Neural cell (in vitro differentiated cells): ENCODE measurements around the gene FERMT3. TPM values are rescaled to one million over a fixed set of nuclear protein-coding genes. Genes with fewer than 3 reads are reported as not detected.
"Not testable (repeated sequence)": the region's sequence is repeated elsewhere in the genome, so short reads cannot be mapped to it uniquely, and the experiment has no call there.

ENCODE experiments used
- H2AFZ ChIP-seq: fragments of 200-600, 300-800 bp; sonication (generic), shearing (Covaris generic); 2 replicates; pipeline ENCODE4 v1.6.0; 2014; ENCODE audit warnings: low read depth, mild to moderate bottlenecking, antibody characterized with exemption, low read length, moderate library complexity
- H3F3A ChIP-seq: fragments of 200-600 bp; shearing (Covaris generic); 2 replicates; pipeline ENCODE4 v1.6.1; 2016; ENCODE audit warnings: mild to moderate bottlenecking, moderate library complexity, mixed read lengths, antibody characterized with exemption, low read length; ENCODE audit not compliant: insufficient read depth, poor library complexity, severe bottlenecking
- H3K27ac ChIP-seq: fragments of 200-600, 300-800 bp; sonication (generic), shearing (Covaris generic); 2 replicates; pipeline ENCODE4 v1.5.1; 2014; ENCODE audit warnings: mild to moderate bottlenecking, low read length, moderate library complexity
- H3K27me3 ChIP-seq: fragments of 300-800, 200-600 bp; sonication (generic), shearing (Covaris generic); 2 replicates; pipeline ENCODE4 v1.6.0; 2014; ENCODE audit warnings: mild to moderate bottlenecking, low read depth, low read length, moderate library complexity; ENCODE audit not compliant: insufficient read depth
- H3K36me3 ChIP-seq: fragments of 300-800, 200-600 bp; sonication (generic), shearing (Covaris generic); 2 replicates; pipeline ENCODE4 v1.5.1; 2014; ENCODE audit warnings: mild to moderate bottlenecking, antibody characterized with exemption, low read length, moderate library complexity; ENCODE audit not compliant: insufficient read depth
- H3K4me2 ChIP-seq: fragments of 300-800, 200-600 bp; sonication (generic), shearing (Covaris generic); 2 replicates; pipeline ENCODE4 v1.6.0; 2014; ENCODE audit warnings: mild to moderate bottlenecking, low read length
- H3K4me3 ChIP-seq: fragments of 300-800, 200-600 bp; sonication (generic), shearing (Covaris generic); 2 replicates; pipeline ENCODE4 v1.5.1; 2014; ENCODE audit warnings: mild to moderate bottlenecking, low read length, moderate library complexity
- H3K79me2 ChIP-seq: fragments of 200-600 bp; shearing (Covaris generic); replicated peaks from 2 replicates; pipeline ENCODE4 v1.6.0; 2014; ENCODE audit warnings: mild to moderate bottlenecking, low read length, moderate library complexity; ENCODE audit not compliant: insufficient read depth
- H3K9ac ChIP-seq: fragments of 300-800, 200-600 bp; sonication (generic), shearing (Covaris generic); 2 replicates; pipeline ENCODE4 v1.6.1; 2016; ENCODE audit warnings: mild to moderate bottlenecking, low read length, mixed read lengths
- H3K9me2 ChIP-seq: fragments of 200-600 bp; shearing (Covaris generic); 2 replicates; pipeline ENCODE4 v1.6.1; 2016; ENCODE audit warnings: mild to moderate bottlenecking, low read length, mixed read lengths; ENCODE audit not compliant: insufficient read depth
- H3K9me3 ChIP-seq: fragments of 200-600, 300-800 bp; sonication (generic), shearing (Covaris generic); 2 replicates; pipeline ENCODE4 v1.6.1; 2016; ENCODE audit warnings: mild to moderate bottlenecking, mixed run types, low read length, moderate library complexity, mixed read lengths
- H4K20me1 ChIP-seq: fragments of 200-600 bp; shearing (Covaris generic); 2 replicates; pipeline ENCODE4 v1.6.1; 2016; ENCODE audit warnings: mild to moderate bottlenecking, mixed run types; ENCODE audit not compliant: insufficient read depth
- CTCF ChIP-seq: fragments of 450-650 bp; IDR thresholded peaks from 2 replicates; pipeline ENCODE4 v1.5.1; 2014; ENCODE audit warnings: antibody characterized with exemption, mild to moderate bottlenecking, moderate library complexity; ENCODE audit not compliant: poor library complexity, severe bottlenecking
- EP300 ChIP-seq: fragments of 450-650 bp; conservative IDR thresholded peaks from 2 replicates; pipeline ENCODE4 v1.6.1; 2014; ENCODE audit warnings: antibody characterized with exemption, mild to moderate bottlenecking, moderate library complexity; ENCODE audit not compliant: poor library complexity, severe bottlenecking
- EZH2 ChIP-seq: fragments of 200-600, 300-800 bp; shearing (Covaris generic), sonication (generic); IDR thresholded peaks from 2 replicates; pipeline ENCODE4 v1.6.1; 2014; ENCODE audit warnings: antibody characterized with exemption, low read length, borderline replicate concordance, mild to moderate bottlenecking; ENCODE audit not compliant: insufficient read depth, poor library complexity, severe bottlenecking
- MXI1 ChIP-seq: fragments of 450-650 bp; conservative IDR thresholded peaks from 2 replicates; pipeline ENCODE4 v1.6.1; 2014; ENCODE audit warnings: antibody characterized with exemption, mild to moderate bottlenecking; ENCODE audit not compliant: poor library complexity, severe bottlenecking
- POLR2AphosphoS5 ChIP-seq: IDR thresholded peaks from 2 replicates; pipeline ENCODE4 v1.6.1; 2012
- RAD21 ChIP-seq: fragments of 450-650 bp; conservative IDR thresholded peaks from 2 replicates; pipeline ENCODE4 v1.6.1; 2014; ENCODE audit warnings: antibody characterized with exemption, mild to moderate bottlenecking, moderate library complexity
- SMC3 ChIP-seq: fragments of 450-650 bp; conservative IDR thresholded peaks from 2 replicates; pipeline ENCODE4 v1.6.1; 2014; ENCODE audit warnings: antibody characterized with exemption, mild to moderate bottlenecking, moderate library complexity; ENCODE audit not compliant: poor library complexity
- TAF1 ChIP-seq: IDR thresholded peaks from 2 replicates; pipeline ENCODE4 v1.6.1; 2012; ENCODE audit warnings: low read depth
- polyA plus RNA-seq: library from polyadenylated mRNA; depleted of rRNA; stranded (reverse); fragments of >200 nt; gene quantifications from 2 replicates; pipeline ENCODE4 v1.2.3, GENCODE V29; 2014
- TF ChIP-seq, protein P1 (sequence below): IDR thresholded peaks from 2 replicates; pipeline ENCODE4 v1.6.1; 2012; ENCODE audit warnings: borderline replicate concordance

The FERMT3 gene
- polyA plus RNA-seq, 1 donor from 2014 or later: 0.89 TPM

DNA sequence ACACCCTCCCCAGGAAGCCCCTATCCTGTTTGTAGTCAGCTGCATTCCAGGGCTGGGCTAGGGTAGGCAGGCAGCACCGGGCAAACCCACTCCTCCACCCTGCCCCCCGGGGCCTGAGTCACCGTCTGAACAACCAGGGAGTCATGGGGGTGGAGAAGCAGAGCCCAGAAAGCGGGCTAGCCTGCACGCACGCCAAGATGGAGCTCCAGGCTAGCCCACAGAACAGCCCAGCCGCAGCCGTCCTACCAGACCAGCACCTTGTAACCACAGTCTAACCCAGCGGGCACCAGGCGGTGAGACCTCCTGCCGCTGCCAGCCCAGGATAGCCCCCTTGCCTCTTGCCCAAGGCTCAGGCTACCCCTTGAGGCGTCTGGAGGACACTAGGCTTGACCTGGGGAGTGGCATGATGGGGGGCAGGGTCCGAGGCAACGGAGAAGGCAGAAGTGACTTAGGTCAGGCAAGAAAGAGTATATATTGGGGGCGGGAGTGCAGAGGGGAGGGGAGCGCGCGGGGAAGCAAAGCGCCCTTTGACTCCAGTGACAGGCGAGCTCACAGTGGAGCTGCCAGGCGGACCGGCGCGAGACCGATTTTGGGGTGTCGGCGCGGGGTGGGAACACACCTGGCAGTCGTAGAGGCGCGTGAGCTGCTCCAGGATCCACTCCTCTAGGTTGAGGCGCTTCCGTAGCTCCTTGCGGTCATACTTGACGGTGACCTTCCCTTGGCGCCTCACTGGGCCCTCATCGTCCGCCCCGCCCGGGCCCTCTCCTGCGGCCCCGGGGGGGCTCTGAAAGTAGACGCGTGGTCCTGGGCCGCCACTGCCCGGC, 39.5 kb downstream of the FERMT3 start:
- peak overlapping the region; percentile 57 for H3K27ac ChIP-seq
- H3K4me3 ChIP-seq: peak overlapping the region; percentile 99
- H3K27me3 ChIP-seq: peaks cover under 1% of the 10 kb centered on the region
- H2AFZ ChIP-seq: no peak overlapping the region
- no peaks in the 10 kb centered on the region for H3K36me3 ChIP-seq
- H3K9me3 ChIP-seq: no peaks in the 10 kb centered on the region
- H3K9ac ChIP-seq: peak overlapping the region; percentile 85
- TF ChIP-seq POLR2AphosphoS5 (no peak), EP300 (no peak), MXI1 (no peak), CTCF (no peak), RAD21 (no peak), SMC3 (no peak), TAF1 (no peak), EZH2 (no peak)
- TF ChIP-seq, protein P1, sequence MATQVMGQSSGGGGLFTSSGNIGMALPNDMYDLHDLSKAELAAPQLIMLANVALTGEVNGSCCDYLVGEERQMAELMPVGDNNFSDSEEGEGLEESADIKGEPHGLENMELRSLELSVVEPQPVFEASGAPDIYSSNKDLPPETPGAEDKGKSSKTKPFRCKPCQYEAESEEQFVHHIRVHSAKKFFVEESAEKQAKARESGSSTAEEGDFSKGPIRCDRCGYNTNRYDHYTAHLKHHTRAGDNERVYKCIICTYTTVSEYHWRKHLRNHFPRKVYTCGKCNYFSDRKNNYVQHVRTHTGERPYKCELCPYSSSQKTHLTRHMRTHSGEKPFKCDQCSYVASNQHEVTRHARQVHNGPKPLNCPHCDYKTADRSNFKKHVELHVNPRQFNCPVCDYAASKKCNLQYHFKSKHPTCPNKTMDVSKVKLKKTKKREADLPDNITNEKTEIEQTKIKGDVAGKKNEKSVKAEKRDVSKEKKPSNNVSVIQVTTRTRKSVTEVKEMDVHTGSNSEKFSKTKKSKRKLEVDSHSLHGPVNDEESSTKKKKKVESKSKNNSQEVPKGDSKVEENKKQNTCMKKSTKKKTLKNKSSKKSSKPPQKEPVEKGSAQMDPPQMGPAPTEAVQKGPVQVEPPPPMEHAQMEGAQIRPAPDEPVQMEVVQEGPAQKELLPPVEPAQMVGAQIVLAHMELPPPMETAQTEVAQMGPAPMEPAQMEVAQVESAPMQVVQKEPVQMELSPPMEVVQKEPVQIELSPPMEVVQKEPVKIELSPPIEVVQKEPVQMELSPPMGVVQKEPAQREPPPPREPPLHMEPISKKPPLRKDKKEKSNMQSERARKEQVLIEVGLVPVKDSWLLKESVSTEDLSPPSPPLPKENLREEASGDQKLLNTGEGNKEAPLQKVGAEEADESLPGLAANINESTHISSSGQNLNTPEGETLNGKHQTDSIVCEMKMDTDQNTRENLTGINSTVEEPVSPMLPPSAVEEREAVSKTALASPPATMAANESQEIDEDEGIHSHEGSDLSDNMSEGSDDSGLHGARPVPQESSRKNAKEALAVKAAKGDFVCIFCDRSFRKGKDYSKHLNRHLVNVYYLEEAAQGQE: no peak
- H3K4me2 ChIP-seq: peak overlapping the region; percentile 89
- no peaks in the 10 kb centered on the region for H3K9me2 ChIP-seq
- H4K20me1 ChIP-seq: no peaks in the 10 kb centered on the region
- H3F3A ChIP-seq: no peaks in the 10 kb centered on the region
- H3K79me2 ChIP-seq: peaks cover 13% of the 10 kb centered on the region

DNA sequence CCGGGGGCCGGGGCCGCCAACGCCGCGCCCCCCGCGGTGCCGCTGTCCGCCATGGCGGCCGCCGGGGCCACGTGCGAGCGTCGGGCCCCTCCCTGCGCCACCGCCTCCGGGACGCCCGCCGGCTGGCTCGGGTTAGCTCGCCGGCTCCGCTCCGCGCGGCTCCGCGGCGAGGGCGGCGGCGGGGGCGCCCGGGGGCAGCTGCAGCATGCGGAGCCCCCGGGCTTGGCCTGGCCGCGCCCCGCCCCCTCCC, 40.0 kb downstream of the FERMT3 start:
- not testable (repeated sequence) for H3K27me3 ChIP-seq, H3K4me2 ChIP-seq, H3K36me3 ChIP-seq, H3K27ac ChIP-seq, H2AFZ ChIP-seq, H3F3A ChIP-seq, H3K9me3 ChIP-seq, H4K20me1 ChIP-seq, H3K9me2 ChIP-seq
- H3K4me3 ChIP-seq: peak overlapping the region; percentile 99
- peaks cover 13% of the 10 kb centered on the region for H3K79me2 ChIP-seq
- peak overlapping the region; percentile 85 for H3K9ac ChIP-seq
